Brain microvascular endothelial cell (primary cell): ENCODE measurements around the gene PLA1A.

Experiments
- DNase-seq: peaks from one replicate; pipeline ENCODE4 v3.0.0-alpha.2; 2020
- H3K27ac ChIP-seq: fragments of 250-450 bp; sonication (Bioruptor Pico); 2 replicates; pipeline ENCODE4 v1.5.1; 2020; ENCODE audit warnings: mild to moderate bottlenecking, moderate library complexity
- H3K27me3 ChIP-seq: fragments of 250-450 bp; sonication (Bioruptor Pico); replicated peaks from 2 replicates; pipeline ENCODE4 v1.5.1; 2020; ENCODE audit warnings: mild to moderate bottlenecking
- H3K36me3 ChIP-seq: fragments of 250-450 bp; sonication (Bioruptor Pico); replicated peaks from 2 replicates; pipeline ENCODE4 v1.5.1; 2020; ENCODE audit warnings: mild to moderate bottlenecking
- H3K4me3 ChIP-seq: 2 replicates; pipeline ENCODE4 v1.5.1; 2011; ENCODE audit warnings: low read depth, mild to moderate bottlenecking, control low read depth, low read length, moderate library complexity
- in situ Hi-C: cut with HindIII; loops from 2 replicates; pipeline ENCODE4 v1.10.0; 2017; ENCODE audit warnings: low sequenced_read_pairs, low pct_ligation_motif_present
- TF ChIP-seq, protein P1 (sequence below): IDR thresholded peaks from 2 replicates; pipeline ENCODE4 v1.5.1; 2011; ENCODE audit warnings: low read depth, mild to moderate bottlenecking, moderate library complexity, low read length, control low read depth, inconsistent platforms; ENCODE audit errors: missing control alignments

The PLA1A gene

DNA sequence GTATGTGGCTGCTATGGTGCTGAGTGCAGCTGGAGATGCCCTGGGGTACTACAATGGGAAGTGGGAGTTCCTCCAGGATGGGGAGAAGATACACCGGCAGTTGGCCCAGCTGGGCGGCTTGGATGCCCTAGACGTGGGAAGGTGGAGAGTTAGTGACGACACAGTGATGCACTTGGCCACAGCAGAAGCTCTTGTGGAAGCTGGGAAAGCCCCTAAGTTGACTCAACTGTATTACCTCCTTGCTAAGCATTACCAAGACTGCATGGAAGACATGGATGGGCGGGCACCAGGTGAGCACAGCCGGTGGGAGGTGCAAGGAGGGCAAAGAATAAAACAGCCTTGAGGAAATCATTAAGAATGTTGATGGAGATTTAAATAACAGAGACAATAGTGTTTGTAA, 15.5 kb upstream of the PLA1A start:
- Histone ChIP-seq H3K27ac (no peak overlapping the region), H3K36me3 (no peaks in the 10 kb centered on the region), H3K4me3 (no peak overlapping the region), H3K27me3 (no peaks in the 10 kb centered on the region)
- in situ Hi-C loops = no loop called here
- no peak for DNase-seq
- TF ChIP-seq, protein P1, sequence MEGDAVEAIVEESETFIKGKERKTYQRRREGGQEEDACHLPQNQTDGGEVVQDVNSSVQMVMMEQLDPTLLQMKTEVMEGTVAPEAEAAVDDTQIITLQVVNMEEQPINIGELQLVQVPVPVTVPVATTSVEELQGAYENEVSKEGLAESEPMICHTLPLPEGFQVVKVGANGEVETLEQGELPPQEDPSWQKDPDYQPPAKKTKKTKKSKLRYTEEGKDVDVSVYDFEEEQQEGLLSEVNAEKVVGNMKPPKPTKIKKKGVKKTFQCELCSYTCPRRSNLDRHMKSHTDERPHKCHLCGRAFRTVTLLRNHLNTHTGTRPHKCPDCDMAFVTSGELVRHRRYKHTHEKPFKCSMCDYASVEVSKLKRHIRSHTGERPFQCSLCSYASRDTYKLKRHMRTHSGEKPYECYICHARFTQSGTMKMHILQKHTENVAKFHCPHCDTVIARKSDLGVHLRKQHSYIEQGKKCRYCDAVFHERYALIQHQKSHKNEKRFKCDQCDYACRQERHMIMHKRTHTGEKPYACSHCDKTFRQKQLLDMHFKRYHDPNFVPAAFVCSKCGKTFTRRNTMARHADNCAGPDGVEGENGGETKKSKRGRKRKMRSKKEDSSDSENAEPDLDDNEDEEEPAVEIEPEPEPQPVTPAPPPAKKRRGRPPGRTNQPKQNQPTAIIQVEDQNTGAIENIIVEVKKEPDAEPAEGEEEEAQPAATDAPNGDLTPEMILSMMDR = no peak

GRCh38 chr3:119585208-119585607, 12.5 kb upstream of the PLA1A start:
- no peak overlapping the region for H3K4me3 ChIP-seq
- no peaks in the 10 kb centered on the region for H3K27me3 ChIP-seq
- H3K36me3 ChIP-seq = no peaks in the 10 kb centered on the region
- in situ Hi-C loops = no loop called here
- DNase-seq = no peak
- TF ChIP-seq, protein P1 = no peak
- H3K27ac ChIP-seq = no peak overlapping the region

DNA sequence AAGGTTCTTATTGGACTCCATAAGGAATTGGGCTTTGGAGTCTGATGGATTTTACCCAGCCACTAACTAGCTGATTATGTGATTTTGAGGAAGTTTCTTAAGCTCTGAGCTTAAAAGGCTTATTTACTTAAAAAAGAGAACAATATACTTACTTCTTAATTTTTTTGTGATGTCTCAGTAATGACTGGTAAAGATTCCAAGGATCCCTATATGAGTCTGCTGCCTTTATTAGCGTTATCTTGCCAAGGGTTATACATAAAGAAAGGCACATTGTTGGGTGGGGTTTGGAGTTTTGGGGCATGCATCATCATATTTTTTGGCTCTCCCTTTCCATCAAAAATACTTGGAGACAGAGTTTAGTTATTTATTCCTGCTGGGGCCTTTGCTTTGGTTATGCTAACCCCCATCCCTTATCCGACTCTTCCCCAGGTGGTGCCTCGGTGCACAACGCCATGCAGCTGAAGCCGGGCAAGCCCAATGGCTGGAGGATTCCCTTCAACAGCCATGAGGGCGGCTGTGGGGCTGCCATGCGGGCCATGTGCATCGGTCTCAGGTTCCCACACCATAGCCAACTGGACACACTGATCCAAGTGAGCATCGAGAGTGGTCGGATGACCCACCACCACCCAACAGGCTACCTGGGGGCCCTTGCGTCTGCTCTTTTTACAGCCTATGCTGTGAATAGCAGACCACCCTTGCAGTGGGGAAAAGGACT, 11.7 kb upstream of the PLA1A start:
- DNase-seq = no peak

DNA sequence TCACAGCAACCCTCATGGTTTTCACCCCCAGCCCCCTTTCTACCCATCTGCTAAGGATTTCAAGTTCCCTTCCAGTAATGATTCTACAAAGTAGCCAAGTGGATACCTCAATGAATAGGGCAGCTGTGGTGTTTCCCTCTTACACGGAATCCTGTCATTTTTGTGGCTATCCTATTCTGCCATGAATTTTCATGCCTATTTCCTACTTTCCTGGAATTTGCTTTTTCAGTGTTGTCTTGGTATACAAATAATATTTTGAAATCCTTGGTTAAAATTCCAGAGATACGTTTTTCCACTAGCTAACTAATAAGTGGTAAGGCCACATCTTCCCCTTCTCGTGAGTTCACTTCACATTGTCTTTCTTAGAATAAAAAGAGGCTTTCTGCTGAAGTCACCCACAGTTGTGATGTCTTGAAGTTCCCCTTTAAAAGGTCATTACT, 10.9 kb upstream of the PLA1A start:
- H3K36me3 ChIP-seq = no peaks in the 10 kb centered on the region
- in situ Hi-C loops = no loop called here
- H3K27me3 ChIP-seq = no peaks in the 10 kb centered on the region
- TF ChIP-seq, protein P1 = no peak
- no peak overlapping the region for H3K27ac ChIP-seq
- no peak overlapping the region for H3K4me3 ChIP-seq
- no peak for DNase-seq

More for the DNA sequence above, 11.7 kb upstream of the PLA1A start:
- Histone ChIP-seq H3K36me3 (no peaks in the 10 kb centered on the region), H3K4me3 (no peak overlapping the region), H3K27me3 (no peaks in the 10 kb centered on the region), H3K27ac (no peak overlapping the region)
- TF ChIP-seq, protein P1 = no peak
- in situ Hi-C loops = no loop called here

DNA sequence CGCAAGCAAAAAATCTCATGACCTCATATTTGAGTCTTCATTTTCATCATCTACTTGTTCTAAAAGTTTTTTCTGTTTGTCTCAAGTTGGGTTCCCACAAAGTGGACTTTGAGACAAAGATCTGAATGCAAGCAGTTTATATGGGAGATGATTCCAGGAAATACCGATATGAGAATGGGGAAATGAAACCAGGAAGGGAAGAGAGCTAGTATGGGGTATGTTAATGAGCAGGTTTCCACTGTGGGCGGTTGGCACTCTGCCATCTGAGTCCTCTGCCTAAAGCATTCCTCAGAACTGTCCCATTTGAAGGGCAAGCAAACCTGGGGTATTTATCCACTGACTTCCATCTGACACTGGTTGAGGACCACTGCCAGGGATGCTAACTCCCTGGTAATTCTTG, 9.6 kb upstream of the PLA1A start:
- no peak overlapping the region for H3K27ac ChIP-seq
- H3K27me3 ChIP-seq = no peaks in the 10 kb centered on the region
- in situ Hi-C loops = no loop called here
- TF ChIP-seq, protein P1 = no peak
- H3K4me3 ChIP-seq = no peak overlapping the region
- no peaks in the 10 kb centered on the region for H3K36me3 ChIP-seq
- no peak for DNase-seq
